Mucosa of descending colon (tissue), 3 donors: ENCODE data around the gene SFN. TPM values are rescaled to one million over a fixed set of nuclear protein-coding genes. Genes with fewer than 3 reads are reported as not detected.
A peak's percentile ranks its signal among the peaks of the same experiment; 100 is the strongest.

Experiments used
- ATAC-seq: fragments of 200-7000 bp; cut with Tn5 transposase; one replicate; pipeline ENCODE4 v1.9.1; 2020; ENCODE audit warnings: mild to moderate bottlenecking, moderate library complexity
- DNase-seq, 3 donors: peaks; one replicate each; pipeline ENCODE4 v3.0.0-alpha.2; 2020
- H3K36me3 ChIP-seq: fragments of 200-600 bp; one replicate; pipeline ENCODE4 v1.8.0; 2021; ENCODE audit warnings: low read depth, mild to moderate bottlenecking
- H3K4me1 ChIP-seq: fragments of 200-600 bp; one replicate; pipeline ENCODE4 v1.8.0; 2021; ENCODE audit warnings: low read depth, mild to moderate bottlenecking
- H3K4me3 ChIP-seq: fragments of 200-600 bp; one replicate; pipeline ENCODE4 v1.8.0; 2021; ENCODE audit warnings: mild to moderate bottlenecking
- H3K9me3 ChIP-seq: fragments of 200-600 bp; one replicate; pipeline ENCODE4 v1.8.0; 2021; ENCODE audit warnings: mild to moderate bottlenecking
- CTCF ChIP-seq: fragments of 200-600 bp; IDR thresholded peaks from one replicate; pipeline ENCODE4 v1.8.0; 2022; ENCODE audit warnings: antibody characterized with exemption, mild to moderate bottlenecking
- intact Hi-C, 2 donors: fragments of 100-400 bp; cut with DNase I in 1 of 2; cut with micrococcal nuclease in 1 of 2; formaldehyde crosslinking; loops; one replicate each; pipeline versions ENCODE4 v1.11.0 to v1.11.1; 2022; cut with DNase I, micrococcal nuclease
- total RNA-seq, 3 donors: library from RNA; stranded (reverse); fragmentation: NEBNext Ultra II Directional in 2 of 3; extraction: Animal tissue kit (Norgen Biotek cat#: 25700) in 2 of 3; gene quantifications; one replicate each; pipeline versions ENCODE4 v1.2.1 to v1.2.4, GENCODE V29; 2021 to 2023
- donor health status: DM: no; HTN: no; CAD: no; lungs with moderate emphysema.
- donor health status: DM: no; HTN: no; CAD: no.
- donor health status: DM: no; HTN: yes; CAD: no.

Gene SFN
- total RNA-seq, 3 donors from 2014 or later, result 124 to 282 (median 191) TPM

DNA sequence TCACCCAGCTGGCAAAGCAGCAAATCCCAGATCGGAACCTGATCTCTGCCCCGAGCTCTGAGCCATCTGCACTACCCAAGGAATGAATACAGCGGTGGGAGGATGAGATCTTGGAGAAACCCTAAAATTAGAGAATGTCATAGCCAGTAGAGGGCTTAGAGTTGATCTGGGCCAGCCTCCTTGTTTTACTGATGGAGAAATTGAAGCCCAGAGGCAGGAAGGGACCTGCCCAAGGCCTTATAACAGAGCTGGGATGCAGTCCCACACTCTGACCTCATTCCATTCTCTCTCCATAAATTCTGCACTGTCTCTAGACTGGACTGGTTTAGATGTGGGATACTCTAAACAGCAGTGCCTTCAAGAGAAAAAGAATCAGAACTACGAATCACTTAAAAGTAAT is 4.8 kb upstream of the SFN start:
- ATAC-seq (no peak), DNase-seq (no peak)
- peaks cover 12% of the 10 kb centered on the region for H3K4me1 ChIP-seq
- intact Hi-C loops, result no loop called here
- H3K4me3 ChIP-seq, result no peak overlapping the region
- TF ChIP-seq CTCF, result no peak
- H3K36me3 ChIP-seq, result no peaks in the 10 kb centered on the region
- no peaks in the 10 kb centered on the region for H3K9me3 ChIP-seq

- Histone ChIP-seq H3K4me3 (no peak overlapping the region), H3K4me1 (peaks cover 8% of the 10 kb centered on the region), H3K36me3 (no peaks in the 10 kb centered on the region), H3K9me3 (no peaks in the 10 kb centered on the region)
- no peak for DNase-seq
- intact Hi-C loops, result no loop called here
- TF ChIP-seq CTCF, result no peak
- no peak for ATAC-seq
These were observed 3.9 kb upstream of the SFN start for GRCh38 chr1:26858891-26859640.

GRCh38 chr1:26861286-26861701 is 1.7 kb upstream of the SFN start:
- intact Hi-C loops, result no loop called here
- no peak for DNase-seq
- no peak for TF ChIP-seq CTCF
- ATAC-seq, result no peak
- peaks cover 8% of the 10 kb centered on the region for H3K4me1 ChIP-seq
- no peaks in the 10 kb centered on the region for H3K36me3 ChIP-seq
- no peak overlapping the region for H3K4me3 ChIP-seq
- H3K9me3 ChIP-seq, result no peaks in the 10 kb centered on the region

- TF ChIP-seq CTCF, result no peak
- DNase-seq (peak in 2 of 3 donors; percentile 53 to 57), ATAC-seq (no peak)
- intact Hi-C loops, result no loop called here
- H3K36me3 ChIP-seq, result no peaks in the 10 kb centered on the region
- H3K9me3 ChIP-seq, result no peaks in the 10 kb centered on the region
- no peak overlapping the region for H3K4me3 ChIP-seq
- peaks cover 8% of the 10 kb centered on the region for H3K4me1 ChIP-seq
These were observed 1.0 kb upstream of the SFN start for GRCh38 chr1:26861889-26862378.

- peaks cover 8% of the 10 kb centered on the region for H3K4me1 ChIP-seq
- H3K4me3 ChIP-seq, result peak overlapping the region; percentile 42
- H3K9me3 ChIP-seq, result no peaks in the 10 kb centered on the region
- intact Hi-C loops, result no loop called here
- no peaks in the 10 kb centered on the region for H3K36me3 ChIP-seq
- DNase-seq (peak in 1 of 3 donors; percentile 62), ATAC-seq (no peak)
- TF ChIP-seq CTCF, result no peak
These were observed 732 bp downstream of the SFN start for GRCh38 chr1:26863685-26864077.
